RWPE2 (cell line): ENCODE measurements around the gene KIRREL3.

Experiments
- ATAC-seq: fragments of 200-7000 bp; cut with Tn5 transposase; 3 replicates; pipeline ENCODE4 v1.9.1; 2021; ENCODE audit warnings: low read depth
- DNase-seq: peaks from one replicate; pipeline ENCODE4 v3.0.0-alpha.2; 2020; ENCODE audit warnings: low spot score
- H3K27ac ChIP-seq: fragments of 450-650 bp; 2 replicates; pipeline ENCODE4 v1.5.1; 2017; ENCODE audit warnings: mild to moderate bottlenecking; ENCODE audit not compliant: poor library complexity, severe bottlenecking
- H3K27me3 ChIP-seq: fragments of 250-450 bp; sonication (Bioruptor Pico); 2 replicates; pipeline ENCODE4 v1.5.1; 2021; ENCODE audit warnings: mild to moderate bottlenecking, moderate library complexity; ENCODE audit not compliant: insufficient read depth, poor library complexity, severe bottlenecking
- H3K36me3 ChIP-seq: fragments of 250-450 bp; sonication (Bioruptor Pico); 2 replicates; pipeline ENCODE4 v1.5.1; 2020; ENCODE audit warnings: low read depth, mild to moderate bottlenecking, moderate library complexity
- H3K4me1 ChIP-seq: fragments of 250-450 bp; sonication (Bioruptor Pico); 2 replicates; pipeline ENCODE4 v1.5.1; 2021; ENCODE audit warnings: mild to moderate bottlenecking, moderate library complexity; ENCODE audit not compliant: insufficient read depth, poor library complexity, severe bottlenecking
- H3K4me3 ChIP-seq: fragments of 250-450 bp; sonication (Bioruptor Pico); 2 replicates; pipeline ENCODE4 v1.5.1; 2021; ENCODE audit warnings: mild to moderate bottlenecking, moderate library complexity; ENCODE audit not compliant: severe bottlenecking
- H3K9me3 ChIP-seq: fragments of 250-450 bp; sonication (Bioruptor Pico); 2 replicates; pipeline ENCODE4 v1.5.1; 2021; ENCODE audit warnings: mild to moderate bottlenecking, moderate library complexity; ENCODE audit not compliant: severe bottlenecking
- TF ChIP-seq, protein P1 (sequence below): fragments of 450-650 bp; IDR thresholded peaks from one replicate; pipeline ENCODE4 v1.5.1; 2017; ENCODE audit warnings: mild to moderate bottlenecking, moderate library complexity; ENCODE audit not compliant: poor library complexity, severe bottlenecking

Gene KIRREL3

DNA sequence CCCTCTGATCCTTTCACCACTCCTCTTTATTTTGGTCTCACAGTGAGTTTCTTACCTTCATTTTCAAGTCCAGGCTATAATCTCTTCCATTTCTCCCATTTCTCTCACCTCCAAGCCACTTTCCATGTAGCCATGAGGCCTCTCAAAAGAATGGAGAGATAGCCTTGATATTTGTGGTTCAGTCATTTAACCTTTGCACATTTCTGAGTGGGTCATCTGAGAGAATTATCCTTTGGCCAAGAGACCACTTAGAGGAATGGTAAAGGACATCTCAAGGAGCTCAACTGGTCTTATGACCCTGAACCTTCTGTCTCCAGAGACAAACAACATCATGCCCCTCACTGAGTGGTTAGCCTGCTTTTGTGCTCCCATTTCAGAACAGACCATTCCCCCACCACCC, 121.1 kb downstream of the KIRREL3 start:
- Histone ChIP-seq H3K9me3 (no peaks in the 10 kb centered on the region), H3K4me1 (no peaks in the 10 kb centered on the region), H3K4me3 (no peak overlapping the region), H3K27ac (no peak overlapping the region), H3K36me3 (no peaks in the 10 kb centered on the region), H3K27me3 (peaks cover 3% of the 10 kb centered on the region)
- TF ChIP-seq, protein P1, sequence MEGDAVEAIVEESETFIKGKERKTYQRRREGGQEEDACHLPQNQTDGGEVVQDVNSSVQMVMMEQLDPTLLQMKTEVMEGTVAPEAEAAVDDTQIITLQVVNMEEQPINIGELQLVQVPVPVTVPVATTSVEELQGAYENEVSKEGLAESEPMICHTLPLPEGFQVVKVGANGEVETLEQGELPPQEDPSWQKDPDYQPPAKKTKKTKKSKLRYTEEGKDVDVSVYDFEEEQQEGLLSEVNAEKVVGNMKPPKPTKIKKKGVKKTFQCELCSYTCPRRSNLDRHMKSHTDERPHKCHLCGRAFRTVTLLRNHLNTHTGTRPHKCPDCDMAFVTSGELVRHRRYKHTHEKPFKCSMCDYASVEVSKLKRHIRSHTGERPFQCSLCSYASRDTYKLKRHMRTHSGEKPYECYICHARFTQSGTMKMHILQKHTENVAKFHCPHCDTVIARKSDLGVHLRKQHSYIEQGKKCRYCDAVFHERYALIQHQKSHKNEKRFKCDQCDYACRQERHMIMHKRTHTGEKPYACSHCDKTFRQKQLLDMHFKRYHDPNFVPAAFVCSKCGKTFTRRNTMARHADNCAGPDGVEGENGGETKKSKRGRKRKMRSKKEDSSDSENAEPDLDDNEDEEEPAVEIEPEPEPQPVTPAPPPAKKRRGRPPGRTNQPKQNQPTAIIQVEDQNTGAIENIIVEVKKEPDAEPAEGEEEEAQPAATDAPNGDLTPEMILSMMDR: no peak
- DNase-seq: no peak
- ATAC-seq: no peak

DNA sequence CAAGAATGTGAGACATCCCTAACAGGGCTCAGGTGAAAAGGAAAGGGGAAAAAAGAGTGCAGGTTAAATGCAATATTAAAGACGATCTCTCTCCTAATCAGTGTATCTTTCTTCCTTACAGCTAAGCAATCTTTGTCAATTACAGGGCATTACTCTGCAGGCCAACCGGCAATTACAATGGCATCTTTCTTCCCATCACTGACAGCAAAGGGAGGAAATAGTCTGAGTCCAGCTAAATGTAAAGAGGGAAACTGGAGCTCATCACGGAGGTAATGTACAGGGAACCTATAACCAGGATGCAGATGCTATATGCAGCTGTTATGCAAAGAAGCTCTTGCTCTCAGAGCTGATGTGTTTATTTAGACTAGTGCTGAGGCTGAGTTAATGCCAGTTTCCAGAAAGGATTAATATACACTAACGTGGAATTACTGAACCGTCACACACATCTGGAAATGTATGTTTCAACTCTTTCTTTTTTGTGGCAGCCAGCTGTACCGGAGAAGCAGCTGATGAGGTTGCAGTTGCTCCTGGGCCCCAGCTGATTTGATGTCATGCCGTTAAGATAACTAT, 121.6 kb downstream of the KIRREL3 start:
- Histone ChIP-seq H3K36me3 (no peaks in the 10 kb centered on the region), H3K4me3 (no peak overlapping the region), H3K27me3 (peaks cover 3% of the 10 kb centered on the region), H3K9me3 (no peaks in the 10 kb centered on the region), H3K27ac (no peak overlapping the region), H3K4me1 (no peaks in the 10 kb centered on the region)
- TF ChIP-seq, protein P1: no peak
- DNase-seq: no peak
- no peak for ATAC-seq

DNA sequence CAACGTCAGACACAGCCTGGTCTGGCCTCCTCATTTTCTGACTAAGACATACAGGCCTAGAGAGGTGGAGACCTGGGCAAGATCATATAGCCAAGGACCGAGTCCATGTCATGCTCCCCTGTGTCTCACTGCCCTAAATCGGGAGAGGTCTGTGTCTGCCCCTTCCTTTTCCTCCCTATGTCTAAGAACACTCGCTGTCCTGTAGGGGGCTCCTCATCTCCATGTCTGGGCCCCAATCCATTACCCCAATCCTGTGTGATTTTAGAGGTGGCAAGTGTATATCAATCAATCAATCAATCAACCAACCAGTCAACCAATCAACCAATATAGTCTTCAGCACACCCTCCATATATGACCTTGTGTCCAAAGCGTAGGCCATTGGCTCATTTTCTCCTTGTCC, 125.7 kb downstream of the KIRREL3 start:
- ATAC-seq (no peak), DNase-seq (no peak)
- H3K27me3 ChIP-seq: peaks cover 3% of the 10 kb centered on the region
- TF ChIP-seq, protein P1: no peak
- H3K9me3 ChIP-seq: no peaks in the 10 kb centered on the region
- no peaks in the 10 kb centered on the region for H3K4me1 ChIP-seq
- H3K4me3 ChIP-seq: no peak overlapping the region
- H3K36me3 ChIP-seq: no peaks in the 10 kb centered on the region
- no peak overlapping the region for H3K27ac ChIP-seq

DNA sequence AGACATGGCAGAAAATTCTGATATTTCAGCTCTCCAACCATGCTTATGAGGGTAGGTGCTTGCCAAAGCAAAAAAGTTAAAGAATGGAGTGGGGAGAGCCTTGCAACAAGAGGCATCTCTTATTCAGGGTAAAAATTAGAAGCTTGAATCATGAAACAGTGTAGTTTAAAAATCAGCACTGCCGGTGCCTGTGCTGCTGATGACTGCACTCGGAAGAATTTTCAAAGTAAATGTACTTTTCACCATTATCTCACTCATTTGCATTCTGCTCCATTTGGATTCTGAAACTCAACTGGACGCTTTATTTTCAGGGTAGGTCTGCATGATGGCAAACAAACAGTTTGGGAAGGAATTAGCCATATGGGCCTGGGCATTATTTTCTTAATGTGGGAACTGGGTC, 126.3 kb downstream of the KIRREL3 start:
- TF ChIP-seq, protein P1: no peak
- DNase-seq (no peak), ATAC-seq (no peak)
- Histone ChIP-seq H3K27me3 (peaks cover 3% of the 10 kb centered on the region), H3K4me3 (no peak overlapping the region), H3K9me3 (no peaks in the 10 kb centered on the region), H3K4me1 (no peaks in the 10 kb centered on the region), H3K27ac (no peak overlapping the region), H3K36me3 (no peaks in the 10 kb centered on the region)

DNA sequence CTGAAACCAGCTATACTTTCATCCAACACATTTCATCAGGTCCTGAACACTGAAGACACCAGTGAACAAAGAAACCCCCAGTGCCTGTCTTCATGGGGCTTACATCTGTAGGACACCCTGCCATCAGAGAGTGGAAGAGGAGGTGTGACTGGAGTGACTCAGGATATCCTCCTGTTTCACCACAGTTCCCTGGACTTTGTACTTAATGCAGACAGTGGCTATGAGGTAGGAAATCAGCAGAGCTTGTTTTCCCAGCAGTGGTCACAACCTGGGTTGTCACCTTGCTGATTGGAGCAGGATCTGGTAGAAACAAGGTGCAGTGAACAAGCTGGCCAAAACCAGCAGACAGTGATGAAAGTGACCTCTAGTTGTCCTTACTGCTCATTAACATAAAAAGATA, 128.8 kb downstream of the KIRREL3 start:
- Histone ChIP-seq H3K9me3 (no peaks in the 10 kb centered on the region), H3K27ac (no peak overlapping the region), H3K4me3 (no peak overlapping the region), H3K4me1 (no peaks in the 10 kb centered on the region), H3K36me3 (no peaks in the 10 kb centered on the region), H3K27me3 (no peaks in the 10 kb centered on the region)
- DNase-seq (no peak), ATAC-seq (no peak)
- TF ChIP-seq, protein P1: no peak
